Stimulated activated naive B cell treated with anti-CD40 and anti-IgM and Interleukin-4, amounts not matched to agents 10 μg/mL and 1 μg/mL and 100 μg/mL, for 72 hours (primary cell): ENCODE results near the gene CALR.

Source experiments
- ATAC-seq, 2 donors: fragments of 150-1000 bp; cut with Tn5 transposase; replicated peaks; 2 replicates each; pipeline ENCODE4 v1.10.0; 2021; ENCODE audit warnings: moderate library complexity in 1 of 2
- DNase-seq: peaks from one replicate; pipeline ENCODE4 v3.0.0; 2021
- H3K27ac Mint-ChIP-seq: one replicate; pipeline ENCODE4 v1.8.0; 2022; ENCODE audit warnings: mild to moderate bottlenecking, mixed read lengths
- H3K27me3 Mint-ChIP-seq, 2 donors: one replicate each; pipeline ENCODE4 v1.8.0; 2022; ENCODE audit warnings: mixed read lengths in 2 of 2
- H3K36me3 Mint-ChIP-seq, 2 donors: one replicate each; pipeline ENCODE4 v1.8.0; 2022; ENCODE audit warnings: mixed read lengths in 2 of 2, mild to moderate bottlenecking in 1 of 2
- H3K4me1 Mint-ChIP-seq, 2 donors: one replicate each; pipeline ENCODE4 v1.8.0; 2022; ENCODE audit warnings: mixed read lengths in 2 of 2, mild to moderate bottlenecking in 1 of 2
- H3K4me3 Mint-ChIP-seq, 2 donors: one replicate each; pipeline ENCODE4 v1.8.0; 2022; ENCODE audit warnings: mild to moderate bottlenecking in 2 of 2, mixed read lengths in 2 of 2, moderate library complexity in 1 of 2
- H3K9me3 Mint-ChIP-seq, 2 donors: one replicate each; pipeline ENCODE4 v1.8.0; 2022; ENCODE audit warnings: mixed read lengths in 2 of 2, mild to moderate bottlenecking in 1 of 2

CALR gene

DNA sequence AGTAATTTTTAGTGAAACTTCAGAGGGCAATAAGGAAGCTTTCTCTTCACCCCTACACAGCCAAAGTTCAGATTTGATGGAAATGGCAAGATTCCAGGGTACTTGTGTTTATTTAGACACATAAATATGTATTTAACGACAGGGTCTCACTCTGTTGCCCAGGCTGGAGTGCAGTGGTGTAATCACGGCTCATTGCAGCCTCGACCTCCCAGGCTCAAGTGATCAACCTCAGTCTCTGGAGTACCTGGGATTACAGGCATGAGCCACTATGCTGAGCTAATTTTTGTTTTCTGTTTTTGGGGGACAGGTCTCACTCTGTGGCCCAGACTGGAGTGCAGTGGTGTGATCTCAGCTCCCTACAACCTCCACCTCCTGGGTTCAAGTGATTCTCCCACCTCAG is 17.4 kb upstream of the CALR start:
- ATAC-seq (no peak), DNase-seq (no peak)
- peak overlapping the region; percentile 42 for H3K27ac Mint-ChIP-seq
- H3K36me3 Mint-ChIP-seq: peaks cover 30 to 42% of the 10 kb centered on the region in 2 donors
- H3K4me1 Mint-ChIP-seq: peaks cover 16 to 19% of the 10 kb centered on the region in 2 donors
- no peaks in the 10 kb centered on the region for H3K9me3 Mint-ChIP-seq
- H3K27me3 Mint-ChIP-seq: peaks cover 0 to 4% of the 10 kb centered on the region in 2 donors
- H3K4me3 Mint-ChIP-seq: no peak overlapping the region

GRCh38 chr19:12922959-12923358 is 15.4 kb upstream of the CALR start:
- DNase-seq: no peak
- no peak for ATAC-seq
- Mint-ChIP-seq H3K27me3 (peaks cover 0 to 4% of the 10 kb centered on the region in 2 donors), H3K36me3 (peaks cover 38 to 49% of the 10 kb centered on the region in 2 donors), H3K4me1 (peaks cover 18 to 19% of the 10 kb centered on the region in 2 donors), H3K9me3 (no peaks in the 10 kb centered on the region), H3K4me3 (no peak overlapping the region), H3K27ac (peak overlapping the region; percentile 33)

GRCh38 chr19:12924621-12925310 is 13.6 kb upstream of the CALR start:
- Mint-ChIP-seq H3K4me1 (peaks cover 6 to 12% of the 10 kb centered on the region in 2 donors), H3K9me3 (no peaks in the 10 kb centered on the region), H3K27me3 (no peaks in the 10 kb centered on the region), H3K4me3 (no peak overlapping the region), H3K27ac (no peak overlapping the region), H3K36me3 (peaks cover 50 to 61% of the 10 kb centered on the region in 2 donors)
- DNase-seq (no peak), ATAC-seq (no peak)

DNA sequence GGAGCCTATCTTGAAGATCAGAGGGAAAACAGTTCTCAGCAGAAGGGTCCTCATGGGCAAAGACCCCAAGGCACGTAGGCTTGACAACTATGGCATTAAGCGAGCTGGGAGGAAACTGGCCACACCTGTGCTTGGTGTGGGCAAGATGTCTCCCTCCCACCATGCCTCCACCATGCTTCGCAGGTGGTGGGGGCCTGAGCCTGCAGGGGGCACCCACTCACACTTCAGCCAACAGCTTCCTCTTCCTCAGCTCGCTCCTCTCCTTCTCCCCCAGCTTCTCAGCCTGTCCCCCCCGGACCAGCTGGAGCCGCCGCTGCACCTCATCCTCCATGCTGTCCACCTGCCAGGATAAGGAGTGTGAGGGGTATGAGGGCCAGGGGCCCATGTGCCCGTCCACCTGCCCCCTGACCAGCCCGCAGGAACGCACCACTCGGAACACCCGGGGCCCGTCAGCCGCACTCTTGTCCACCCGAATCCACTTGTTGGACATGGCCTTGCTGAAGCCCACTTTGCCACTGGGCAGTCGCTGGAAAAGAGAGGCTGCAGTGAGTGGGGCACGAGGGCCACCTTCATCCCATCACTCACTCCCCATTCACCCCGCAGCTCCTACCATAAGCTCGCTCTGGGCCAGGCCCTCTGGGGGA is 8.3 kb upstream of the CALR start:
- H3K27me3 Mint-ChIP-seq: no peaks in the 10 kb centered on the region
- peaks cover 18 to 23% of the 10 kb centered on the region in 2 donors for H3K4me1 Mint-ChIP-seq
- no peak overlapping the region for H3K4me3 Mint-ChIP-seq
- peaks cover 38 to 51% of the 10 kb centered on the region in 2 donors for H3K36me3 Mint-ChIP-seq
- H3K27ac Mint-ChIP-seq: no peak overlapping the region
- ATAC-seq (no peak), DNase-seq (no peak)
- no peaks in the 10 kb centered on the region for H3K9me3 Mint-ChIP-seq

DNA sequence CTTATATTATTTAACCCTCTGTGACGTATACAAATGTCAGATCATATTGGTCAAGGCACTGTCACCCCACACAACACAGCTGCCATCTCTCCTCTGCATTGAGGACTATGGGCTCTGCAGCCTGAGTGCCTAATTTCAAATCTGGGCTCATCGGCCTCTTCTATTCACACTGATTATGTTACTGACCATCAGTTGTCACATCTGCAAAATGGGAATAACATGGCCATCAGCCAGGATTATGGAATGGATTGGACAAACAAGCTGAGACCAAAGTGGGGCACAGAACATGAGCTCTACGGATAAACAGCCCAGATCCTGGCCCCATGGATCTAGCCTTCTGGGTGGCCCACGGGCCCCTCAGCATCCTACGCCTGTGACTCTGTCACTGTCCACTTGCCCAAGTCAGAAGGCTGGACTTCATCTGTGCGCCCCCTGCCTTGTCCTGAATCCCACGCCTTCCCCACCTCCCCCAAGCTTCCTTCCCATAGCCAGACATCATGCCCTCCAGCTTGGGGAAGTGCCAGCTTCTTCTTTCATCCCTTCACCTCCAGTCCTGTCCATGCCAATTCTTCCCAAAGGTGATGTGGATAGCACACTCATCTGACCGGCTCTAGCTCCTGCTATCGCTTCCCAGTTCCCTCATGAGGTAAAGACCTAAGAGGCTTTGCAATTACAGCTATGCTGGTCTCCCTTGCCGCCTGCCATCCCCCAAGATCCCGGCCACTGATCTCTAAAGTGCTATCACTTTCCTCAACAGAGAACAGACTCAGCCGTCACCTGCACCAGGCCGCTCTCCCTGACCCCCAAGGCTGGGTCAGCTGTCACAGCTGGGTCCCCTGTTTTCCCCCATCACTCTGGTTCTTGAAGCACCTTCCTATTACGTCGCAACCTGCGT is 5.8 kb upstream of the CALR start:
- Mint-ChIP-seq H3K9me3 (no peaks in the 10 kb centered on the region), H3K4me3 (peak overlapping the region; percentile 97 to 98), H3K27ac (peak overlapping the region; percentile 98), H3K36me3 (peaks cover 27 to 42% of the 10 kb centered on the region in 2 donors), H3K4me1 (peaks cover 26 to 37% of the 10 kb centered on the region in 2 donors), H3K27me3 (no peaks in the 10 kb centered on the region)
- no peak for DNase-seq
- ATAC-seq: no peak

DNA sequence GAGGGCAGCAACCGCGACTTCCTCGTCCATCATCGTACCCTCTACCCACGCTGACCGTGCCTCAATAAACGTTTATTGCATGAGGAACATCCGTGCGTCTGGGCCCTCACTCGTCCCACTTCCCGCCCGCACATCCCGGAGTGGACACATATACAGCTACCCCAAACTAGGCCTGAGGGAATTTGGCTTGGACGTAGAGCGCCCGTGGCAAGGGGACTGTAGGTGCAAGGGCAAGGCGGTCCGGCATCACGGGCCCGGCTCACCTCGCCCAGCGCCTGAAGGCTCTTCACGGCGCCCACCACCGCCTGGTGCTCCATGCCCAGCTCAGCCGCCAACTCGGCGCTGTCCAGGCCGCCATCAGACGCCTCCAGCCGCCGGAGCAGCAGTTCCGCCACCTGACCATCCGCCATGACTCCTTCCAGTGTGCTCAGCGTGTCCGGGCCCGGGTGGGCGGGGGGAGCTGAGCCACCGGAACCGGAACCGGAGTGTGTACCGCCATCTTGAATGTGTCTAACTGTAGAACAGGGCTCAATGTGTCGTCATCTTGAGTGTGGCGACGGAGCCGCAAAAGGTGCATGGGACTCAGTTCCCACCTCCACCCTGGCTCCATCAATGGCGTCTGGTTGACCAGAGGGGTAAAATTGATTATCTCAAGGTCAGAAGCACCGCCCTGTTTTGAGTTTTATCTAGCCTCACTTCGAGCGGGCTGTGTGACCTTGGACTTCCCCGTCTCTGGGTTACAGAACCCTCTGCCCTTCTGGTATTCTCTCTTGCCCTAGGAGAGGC is 4.9 kb upstream of the CALR start, which contains the start of gene FARSA:
Gene FARSA, minus strand, starts transcription at position 425 of the 786 bp plus-strand sequence. Its CDS starts 15 bp downstream, at position 410.
- DNase-seq (peak; percentile 82), ATAC-seq (peak; percentile 70 to 72)
- peak within 1 kb of the TSS; percentile 98 for H3K27ac Mint-ChIP-seq
- H3K27me3 Mint-ChIP-seq: no peaks in the 10 kb centered on the region
- peak within 1 kb of the TSS; percentile 97 to 98 for H3K4me3 Mint-ChIP-seq
- H3K4me1 Mint-ChIP-seq: peaks cover 28 to 44% of the 10 kb centered on the region in 2 donors
- no peaks in the 10 kb centered on the region for H3K9me3 Mint-ChIP-seq
- H3K36me3 Mint-ChIP-seq: peaks cover 24 to 40% of the 10 kb centered on the region in 2 donors

- ATAC-seq (no peak), DNase-seq (no peak)
- Mint-ChIP-seq H3K4me1 (peaks cover 40 to 59% of the 10 kb centered on the region in 2 donors), H3K27me3 (no peaks in the 10 kb centered on the region), H3K4me3 (no peak overlapping the region), H3K27ac (no peak overlapping the region), H3K9me3 (no peaks in the 10 kb centered on the region), H3K36me3 (peaks cover 29 to 42% of the 10 kb centered on the region in 2 donors)
Observed at GRCh38 chr19:12935071-12935470, 3.3 kb upstream of the CALR start.

DNA sequence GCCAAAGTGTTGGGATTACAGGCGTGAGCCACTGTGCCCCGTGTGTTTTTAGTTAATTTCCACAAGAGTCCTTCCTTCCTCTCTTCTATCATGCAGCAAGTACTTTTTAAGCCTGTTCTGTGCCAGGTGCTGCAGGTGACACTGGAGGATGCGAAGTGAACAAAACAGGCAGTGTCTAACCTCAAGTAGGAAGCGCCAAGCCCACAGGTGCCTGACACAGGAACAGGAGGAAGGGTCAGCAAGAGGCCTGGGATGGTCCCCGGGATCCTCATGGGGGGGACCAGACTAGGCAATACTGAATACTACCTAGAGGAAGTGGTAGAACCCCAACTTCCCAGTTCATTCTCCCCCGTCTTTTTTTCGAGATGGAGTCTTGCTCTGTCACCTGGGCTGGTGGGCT is 1.8 kb upstream of the CALR start:
- Mint-ChIP-seq H3K9me3 (no peaks in the 10 kb centered on the region), H3K27ac (peak overlapping the region; percentile 69), H3K4me3 (peak overlapping the region; percentile 37 to 99), H3K27me3 (no peaks in the 10 kb centered on the region), H3K36me3 (peaks cover 36 to 50% of the 10 kb centered on the region in 2 donors), H3K4me1 (peaks cover 47 to 64% of the 10 kb centered on the region in 2 donors)
- DNase-seq (no peak), ATAC-seq (no peak)

- DNase-seq (peak; percentile 35), ATAC-seq (no peak)
- no peaks in the 10 kb centered on the region for H3K27me3 Mint-ChIP-seq
- H3K4me1 Mint-ChIP-seq: peaks cover 45 to 69% of the 10 kb centered on the region in 2 donors
- peak overlapping the region; percentile 98 for H3K27ac Mint-ChIP-seq
- H3K4me3 Mint-ChIP-seq: peak overlapping the region; percentile 98 to 99
- peaks cover 43 to 53% of the 10 kb centered on the region in 2 donors for H3K36me3 Mint-ChIP-seq
- H3K9me3 Mint-ChIP-seq: no peaks in the 10 kb centered on the region
Observed at GRCh38 chr19:12937093-12937926, 1.1 kb upstream of the CALR start.

GRCh38 chr19:12938779-12939601 is 581 bp downstream of the CALR start:
- peak; percentile 5 to 6 for ATAC-seq
- peak overlapping the region; percentile 98 to 99 for H3K4me3 Mint-ChIP-seq
- peaks cover 46 to 74% of the 10 kb centered on the region in 2 donors for H3K4me1 Mint-ChIP-seq
- H3K27me3 Mint-ChIP-seq: no peaks in the 10 kb centered on the region
- peak; percentile 27 for DNase-seq
- H3K9me3 Mint-ChIP-seq: no peaks in the 10 kb centered on the region
- H3K36me3 Mint-ChIP-seq: peaks cover 50 to 57% of the 10 kb centered on the region in 2 donors
- H3K27ac Mint-ChIP-seq: peak overlapping the region; percentile 98

DNA sequence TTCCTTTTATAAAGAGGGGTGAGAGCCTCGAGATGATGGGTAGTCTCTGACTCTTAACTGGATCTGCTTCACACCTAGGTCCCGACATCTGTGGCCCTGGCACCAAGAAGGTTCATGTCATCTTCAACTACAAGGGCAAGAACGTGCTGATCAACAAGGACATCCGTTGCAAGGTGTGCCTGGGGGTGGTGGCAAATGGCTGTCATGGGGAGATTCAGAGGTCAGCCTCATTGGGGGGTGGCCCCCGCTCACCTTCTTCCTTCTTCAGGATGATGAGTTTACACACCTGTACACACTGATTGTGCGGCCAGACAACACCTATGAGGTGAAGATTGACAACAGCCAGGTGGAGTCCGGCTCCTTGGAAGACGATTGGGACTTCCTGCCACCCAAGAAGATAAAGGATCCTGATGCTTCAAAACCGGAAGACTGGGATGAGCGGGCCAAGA is 1.6 kb downstream of the CALR start:
- Mint-ChIP-seq H3K27me3 (no peaks in the 10 kb centered on the region), H3K27ac (peak overlapping the region; percentile 98), H3K36me3 (peaks cover 57 to 66% of the 10 kb centered on the region in 2 donors), H3K4me1 (peaks cover 50 to 84% of the 10 kb centered on the region in 2 donors), H3K4me3 (peak overlapping the region; percentile 98 to 99), H3K9me3 (no peaks in the 10 kb centered on the region)
- ATAC-seq (no peak), DNase-seq (no peak)

- peak overlapping the region; percentile 90 for H3K27ac Mint-ChIP-seq
- peaks cover 0 to 1% of the 10 kb centered on the region in 2 donors for H3K9me3 Mint-ChIP-seq
- H3K4me3 Mint-ChIP-seq: peak overlapping the region; percentile 98 to 99
- ATAC-seq (no peak), DNase-seq (no peak)
- H3K4me1 Mint-ChIP-seq: peaks cover 58 to 93% of the 10 kb centered on the region in 2 donors
- H3K27me3 Mint-ChIP-seq: no peaks in the 10 kb centered on the region
- peaks cover 66 to 75% of the 10 kb centered on the region in 2 donors for H3K36me3 Mint-ChIP-seq
Observed at GRCh38 chr19:12940897-12941296, 2.5 kb downstream of the CALR start.
